GM23338 (cell line): ENCODE measurements around the gene EFEMP1.

ENCODE experiments used
- CTCF ChIP-seq, 2 experiments: fragments of 200-600 bp in 1 of 2; sonication (generic) in 1 of 2; conservative IDR thresholded peaks; 2 replicates each; pipeline versions ENCODE4 v1.5.1 to v1.6.1; 2016 to 2017; ENCODE audit warnings: antibody characterized with exemption in 2 of 2, low read depth in 2 of 2, mild to moderate bottlenecking in 2 of 2, moderate library complexity in 1 of 2
- EZH2 ChIP-seq: fragments of 200-600 bp; sonication (generic); IDR thresholded peaks from one replicate; pipeline ENCODE4 v1.8.0; 2017; ENCODE audit warnings: antibody characterized with exemption, mild to moderate bottlenecking, low read depth; ENCODE audit not compliant: unreplicated experiment
- EZH2phosphoT487 ChIP-seq: fragments of 200-600 bp; sonication (generic); IDR thresholded peaks from one replicate; pipeline ENCODE4 v1.8.1; 2018; ENCODE audit warnings: antibody characterized with exemption; ENCODE audit not compliant: unreplicated experiment
- JUNB ChIP-seq: IDR thresholded peaks from one replicate; pipeline ENCODE4 v1.6.1; 2016; ENCODE audit warnings: antibody characterized with exemption; ENCODE audit not compliant: unreplicated experiment
- POLR2AphosphoS5 ChIP-seq: IDR thresholded peaks from 2 replicates; pipeline ENCODE4 v1.6.1; 2016; ENCODE audit warnings: antibody characterized with exemption, low read depth
- REST ChIP-seq: IDR thresholded peaks from one replicate; pipeline ENCODE4 v1.6.1; 2018; ENCODE audit warnings: antibody characterized with exemption; ENCODE audit not compliant: unreplicated experiment
- STAT1 ChIP-seq: IDR thresholded peaks from one replicate; pipeline ENCODE4 v1.6.1; 2016; ENCODE audit warnings: antibody characterized with exemption; ENCODE audit not compliant: unreplicated experiment
- ZNF114 ChIP-seq: fragments of 250-450 bp; sonication (Bioruptor Pico); IDR thresholded peaks from 2 replicates; pipeline ENCODE4 v1.5.0; 2020; ENCODE audit warnings: mild to moderate bottlenecking, moderate library complexity

GRCh38 chr2:55857766-55858165 lies 65.8 kb downstream of the EFEMP1 start:
- TF ChIP-seq CTCF (conservative IDR thresholded peaks at IDR 0.05; ENCODE audit: low read depth in 2 of 2) (no peak), JUNB (no peak), POLR2AphosphoS5 (no peak), EZH2phosphoT487 (no peak), REST (no peak), STAT1 (no peak), EZH2 (no peak), ZNF114 (no peak)
